ENCODE results near the gene PPP6R1.

The PPP6R1 gene

DNA sequence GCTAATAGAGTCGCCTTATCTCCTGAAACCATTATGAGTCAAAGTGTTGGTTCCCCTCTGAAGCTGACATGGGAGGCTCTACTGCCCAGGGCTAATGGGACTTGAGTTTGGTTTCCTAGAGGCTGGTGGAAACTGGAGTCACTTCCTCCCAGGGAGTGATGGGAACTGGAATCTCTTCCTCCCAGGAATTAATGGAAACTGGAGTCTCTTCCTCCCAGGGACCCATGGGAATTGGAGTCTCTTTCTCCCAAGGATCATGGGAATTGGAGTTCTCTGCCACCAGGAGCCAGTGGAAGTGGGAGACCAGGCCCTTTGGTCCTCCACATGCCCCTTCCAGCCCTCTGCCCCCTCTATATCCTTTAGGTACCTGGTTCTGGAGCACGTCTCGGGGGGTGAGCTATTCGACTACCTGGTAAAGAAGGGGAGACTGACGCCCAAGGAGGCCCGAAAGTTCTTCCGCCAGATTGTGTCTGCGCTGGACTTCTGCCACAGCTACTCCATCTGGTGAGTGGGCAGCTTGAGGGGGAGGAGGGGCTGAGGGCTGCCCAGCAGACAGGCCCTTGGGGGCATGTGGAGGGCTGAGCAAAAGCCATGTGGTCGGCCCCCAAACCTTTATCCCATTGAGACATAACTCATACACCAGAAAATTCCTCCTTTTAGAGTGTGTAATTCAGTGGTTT, 30.4 kb upstream of the PPP6R1 start:
- TF ChIP-seq ZNF274 (IDR thresholded peaks at IDR 0.05; ENCODE audit: low read depth, low read length): no peak
- H3K4me3 ChIP-seq (ENCODE audit: low read length): no peak overlapping the region

DNA sequence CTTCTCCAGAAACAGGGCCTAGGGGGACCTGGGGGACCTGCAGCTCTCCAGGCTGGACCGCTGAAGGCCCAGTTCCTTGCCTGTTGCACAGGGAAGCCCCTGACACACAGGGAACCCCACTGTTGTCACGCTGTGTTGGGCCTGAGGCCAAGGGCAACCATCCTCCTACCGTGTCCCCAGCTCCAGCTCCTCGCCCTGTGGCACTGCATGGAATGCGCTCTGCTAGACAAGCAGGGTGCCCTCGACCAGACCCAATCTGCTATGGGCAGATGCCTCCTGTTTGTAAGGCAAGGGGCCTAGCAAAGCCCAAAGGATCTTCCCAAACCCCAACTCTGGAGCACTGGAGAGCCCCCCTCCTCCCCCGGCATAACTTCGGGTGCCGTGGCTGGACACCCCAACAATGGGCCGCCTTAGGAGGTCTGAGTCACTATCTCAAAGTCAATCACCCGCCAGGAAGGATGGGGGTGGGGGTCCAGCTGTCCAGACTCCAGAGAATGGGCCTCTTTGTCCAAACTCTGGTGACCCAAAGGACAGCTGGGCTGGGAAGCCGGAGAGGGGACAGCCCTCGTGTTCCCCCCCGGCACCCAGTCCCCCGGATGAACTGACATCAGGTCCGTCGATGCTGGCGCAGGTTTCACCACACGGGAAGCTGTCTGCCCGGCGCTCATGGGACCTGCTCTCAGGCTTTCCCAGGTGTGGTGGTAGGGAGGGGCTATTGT, 28.7 kb upstream of the PPP6R1 start:
- TF ChIP-seq ZNF274 (IDR thresholded peaks at IDR 0.05; ENCODE audit: low read depth, low read length): no peak
- no peak overlapping the region for H3K4me3 ChIP-seq (ENCODE audit: low read length)

DNA sequence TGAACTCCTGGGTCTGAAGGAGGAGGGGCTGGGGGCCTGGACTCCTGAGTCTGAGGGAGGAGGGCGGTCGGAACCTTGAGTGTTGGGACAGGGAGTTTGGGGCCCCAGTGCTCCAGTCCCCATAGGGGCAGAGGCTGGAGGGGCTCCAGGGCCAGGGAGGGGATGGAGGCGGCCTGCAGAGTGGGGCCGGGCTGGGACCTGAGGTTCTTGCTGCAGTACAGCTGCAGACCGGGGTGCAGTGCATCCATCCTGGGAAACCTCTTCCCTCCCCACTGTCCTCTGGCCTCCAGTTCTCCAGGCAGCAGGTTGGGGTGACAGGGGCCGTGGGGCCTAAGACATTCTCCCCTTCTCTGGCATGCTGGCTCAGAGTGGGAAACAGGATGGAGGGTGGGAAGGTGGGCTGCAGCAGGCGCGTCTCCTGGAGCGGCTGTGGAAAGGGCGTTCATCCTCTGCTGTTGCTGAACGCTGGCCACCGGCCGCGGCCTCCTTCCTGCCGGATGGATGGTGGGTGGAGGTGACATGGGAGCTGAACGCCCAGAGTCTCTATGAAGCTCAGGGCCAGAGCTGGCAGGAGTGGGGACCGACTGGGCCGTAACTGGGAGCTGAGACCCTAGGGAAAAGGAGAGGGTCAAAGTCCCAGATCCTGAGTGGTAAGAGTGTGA, 26.5 kb upstream of the PPP6R1 start:
- TF ChIP-seq ZNF274 (IDR thresholded peaks at IDR 0.05; ENCODE audit: low read depth, low read length): no peak
- H3K4me3 ChIP-seq (ENCODE audit: low read length): no peak overlapping the region

DNA sequence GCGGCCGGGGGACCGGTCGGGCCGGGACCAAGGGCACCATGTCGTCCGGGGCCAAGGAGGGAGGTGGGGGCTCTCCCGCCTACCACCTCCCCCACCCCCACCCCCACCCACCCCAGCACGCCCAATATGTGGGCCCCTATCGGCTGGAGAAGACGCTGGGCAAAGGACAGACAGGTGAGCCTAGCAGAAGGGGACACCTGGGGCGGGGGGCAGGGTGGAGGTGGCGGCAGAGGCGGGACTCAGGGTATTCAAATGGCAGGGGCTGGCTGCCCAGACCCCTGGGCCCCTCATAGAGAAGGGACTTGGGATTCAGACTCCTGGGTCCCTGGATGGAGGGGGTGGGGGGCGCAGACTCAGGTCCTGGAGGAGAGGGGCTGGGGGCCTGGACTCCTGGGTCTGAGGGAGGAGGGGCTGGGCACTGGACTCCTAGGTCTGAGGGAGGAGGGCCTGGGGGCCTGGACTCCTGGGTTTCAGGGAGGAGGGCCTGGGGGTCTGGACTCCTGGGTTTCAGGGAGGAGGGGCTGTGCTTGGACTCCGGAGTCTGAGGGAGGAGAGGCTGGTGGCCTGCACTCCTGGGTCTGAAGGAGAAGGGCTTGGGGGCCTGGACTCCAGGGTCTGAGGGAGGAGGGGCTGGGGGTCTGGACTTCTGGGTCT, 25.7 kb upstream of the PPP6R1 start:
- H3K4me3 ChIP-seq (ENCODE audit: low read length): no peak overlapping the region; the same call in 1 of the 2 replicates

DNA sequence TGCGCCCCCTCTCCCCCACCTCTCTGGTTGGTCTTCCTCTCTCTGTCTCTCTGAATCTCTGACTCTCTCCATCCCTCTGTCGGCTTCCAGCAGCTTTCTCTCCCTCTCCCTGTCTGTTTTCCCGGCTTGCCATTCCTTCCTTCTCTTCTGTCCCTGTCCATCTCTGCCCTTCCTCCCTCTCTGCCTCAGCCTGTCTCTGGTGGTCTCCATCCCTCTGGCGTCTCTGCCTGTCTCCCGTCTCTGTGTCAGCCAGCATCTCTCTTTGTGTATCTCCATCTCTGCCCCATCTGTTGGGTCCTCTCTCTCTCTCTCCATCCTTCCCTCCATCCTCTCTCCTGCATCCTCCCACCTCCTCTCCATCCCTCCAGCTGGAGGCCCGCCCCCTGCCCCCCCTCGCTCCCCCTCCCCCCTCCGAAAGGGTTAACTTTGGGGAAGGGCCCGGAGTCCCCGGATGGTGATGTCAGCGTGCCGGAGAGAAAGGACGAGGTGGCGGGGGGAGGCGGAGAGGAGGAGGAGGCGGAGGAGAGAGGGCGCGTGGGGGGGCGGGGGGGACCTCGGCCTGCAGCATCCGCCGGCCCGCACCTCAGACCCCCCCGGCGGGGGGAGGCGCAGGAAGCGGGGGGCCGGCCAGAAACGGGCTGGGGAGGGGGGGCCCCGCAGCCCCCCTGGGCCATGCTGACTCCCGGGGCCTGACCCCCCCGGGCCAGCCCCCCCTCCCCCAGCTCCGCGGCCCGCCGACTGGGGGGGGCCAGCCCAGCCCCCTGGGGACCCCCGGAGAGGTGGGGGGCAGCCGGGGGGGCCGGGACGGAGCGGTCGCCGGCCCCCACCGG, 24.9 kb upstream of the PPP6R1 start, which contains the start of gene BRSK1:
Gene BRSK1, plus strand, starts transcription at position 450 of the 830 bp plus-strand sequence. CDS start 446 bp downstream, outside the sequence.
- TF ChIP-seq ZNF274 (IDR thresholded peaks at IDR 0.05; ENCODE audit: low read depth, low read length): no peak
- no peak within 1 kb of the TSS; the same call in 1 of the 2 replicates for H3K4me3 ChIP-seq (ENCODE audit: low read length)

More for the DNA sequence above, 25.7 kb upstream of the PPP6R1 start:
- TF ChIP-seq ZNF274 (IDR thresholded peaks at IDR 0.05; ENCODE audit: low read depth, low read length): no peak

DNA sequence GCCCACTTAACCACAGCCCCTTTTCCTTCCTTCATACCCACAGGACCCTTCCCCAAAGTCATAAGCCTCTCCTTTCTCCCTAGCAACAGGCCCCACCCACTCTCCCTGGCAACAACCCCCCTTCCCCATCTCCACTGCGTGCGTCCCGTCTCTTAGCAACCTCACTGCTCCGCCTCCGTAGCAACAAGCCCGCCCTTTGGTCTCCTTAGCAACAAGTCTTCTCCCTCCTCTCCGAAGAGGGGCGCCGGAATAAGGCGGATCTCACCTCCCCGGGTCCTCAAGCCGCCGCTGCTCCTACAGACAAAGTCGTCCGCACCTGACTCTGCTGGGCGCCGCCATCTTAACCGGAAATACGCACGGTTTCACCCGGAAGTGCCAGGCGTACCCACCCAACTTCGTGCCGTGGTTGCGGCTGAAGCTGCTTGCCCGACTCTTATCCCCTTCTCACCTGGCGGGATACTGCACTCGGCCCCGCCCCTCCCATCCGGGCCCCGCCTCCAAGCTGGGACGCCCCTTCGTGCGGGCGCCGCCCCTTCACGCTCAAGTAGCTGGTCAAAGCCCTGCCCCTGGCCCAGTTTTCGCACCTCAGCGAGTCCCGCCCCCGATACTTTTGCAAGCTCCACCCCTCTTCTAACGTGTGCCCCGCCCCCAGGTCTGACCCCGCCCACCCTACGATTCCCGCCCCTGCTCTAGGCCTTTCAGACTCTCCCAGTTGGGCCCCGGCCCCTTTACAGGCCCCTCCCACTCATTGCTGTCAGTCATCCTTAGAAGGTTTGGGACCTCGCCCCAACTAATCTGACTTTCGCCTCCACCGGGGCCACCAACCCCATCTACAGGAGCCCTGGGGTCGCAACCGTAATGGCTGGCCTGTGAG, 21.2 kb upstream of the PPP6R1 start, which contains the start of gene HSPBP1:
Gene HSPBP1, minus strand, starts transcription at position 341 of the 874 bp plus-strand sequence. CDS start 502 bp downstream, outside the sequence.
- H3K4me3 ChIP-seq (ENCODE audit: low read length): peak within 1 kb of the TSS; percentile 81
- TF ChIP-seq ZNF274 (IDR thresholded peaks at IDR 0.05; ENCODE audit: low read depth, low read length): no peak

DNA sequence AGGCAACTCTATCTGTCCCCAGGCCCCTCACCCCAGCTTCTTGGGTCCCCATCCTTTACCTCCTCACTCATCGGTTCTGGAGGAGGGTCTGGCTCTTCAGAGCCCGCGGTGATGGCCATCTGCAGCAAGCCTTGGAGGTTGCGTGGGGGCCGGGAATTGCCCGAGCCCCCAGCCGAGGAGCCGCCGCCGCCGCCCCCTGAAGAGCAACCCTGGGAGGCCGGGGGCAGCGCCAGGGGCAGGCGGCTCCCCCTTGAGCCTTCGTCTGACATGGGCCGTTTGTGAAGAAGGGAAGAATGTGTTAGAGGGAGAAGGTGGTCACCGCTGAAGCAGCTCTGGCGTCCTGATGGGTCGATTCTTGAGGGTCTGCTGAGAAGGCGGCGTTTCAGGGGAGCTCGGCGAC, 20.5 kb upstream of the PPP6R1 start:
- H3K4me3 ChIP-seq (ENCODE audit: low read length): peak overlapping the region; percentile 81
- TF ChIP-seq ZNF274 (IDR thresholded peaks at IDR 0.05; ENCODE audit: low read depth, low read length): no peak

DNA sequence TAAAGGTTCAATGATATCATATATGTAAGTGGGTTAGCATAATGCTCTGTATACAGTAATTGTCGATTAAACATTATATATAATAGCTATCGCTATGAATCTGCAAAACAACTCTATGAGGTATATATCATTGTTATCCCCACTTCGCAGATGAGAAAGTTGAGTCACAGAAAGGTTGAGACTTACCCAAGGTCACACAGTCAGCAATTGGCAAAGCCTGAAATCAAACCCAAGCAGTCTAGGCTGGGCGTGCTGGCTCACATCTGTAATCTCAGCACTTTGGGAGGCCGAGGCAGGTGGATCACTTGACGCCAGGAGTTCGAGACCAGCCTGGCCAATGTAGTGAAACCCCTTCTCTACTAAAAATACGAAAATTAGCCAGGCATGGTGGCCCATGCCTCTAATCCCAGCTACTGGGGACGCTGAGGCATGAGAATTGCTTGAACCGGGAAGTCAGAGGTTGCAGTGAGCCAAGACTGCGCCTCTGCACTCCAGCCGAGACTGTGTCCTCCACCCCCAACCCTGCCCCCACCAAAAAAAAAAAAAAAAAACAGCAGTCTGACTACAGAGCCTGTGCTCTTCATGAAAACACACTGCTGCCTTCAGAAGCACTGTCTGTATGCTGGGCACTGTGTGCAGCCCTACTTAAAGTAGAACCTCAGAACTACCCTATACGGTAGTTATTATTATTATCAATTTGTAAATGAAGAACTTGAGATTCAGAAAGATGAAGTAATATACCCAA, 19.7 kb upstream of the PPP6R1 start:
- TF ChIP-seq ZNF274 (IDR thresholded peaks at IDR 0.05; ENCODE audit: low read depth, low read length): no peak
- H3K4me3 ChIP-seq (ENCODE audit: low read length): no peak overlapping the region

DNA sequence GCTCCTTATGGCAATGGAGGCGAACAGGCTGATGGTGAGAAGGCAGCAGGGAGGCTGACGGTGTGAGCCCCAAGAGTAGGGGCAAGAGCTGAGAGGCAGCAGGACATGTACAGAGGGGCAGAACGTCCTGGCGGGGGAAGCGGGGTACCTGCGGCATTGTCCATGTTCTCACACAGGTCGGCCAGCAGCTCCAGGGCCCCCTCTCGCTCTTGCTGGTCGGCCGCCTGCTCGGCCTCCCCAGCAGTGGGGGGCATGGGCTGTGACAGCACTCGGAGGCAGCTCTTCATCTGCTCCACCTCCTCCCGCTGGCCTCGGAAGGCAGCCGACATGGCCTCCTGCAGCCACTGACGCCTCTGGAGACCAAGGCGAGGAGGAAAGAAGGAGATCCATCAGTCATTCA, 18.7 kb upstream of the PPP6R1 start:
- H3K4me3 ChIP-seq (ENCODE audit: low read length): no peak overlapping the region
- no peak for TF ChIP-seq ZNF274 (IDR thresholded peaks at IDR 0.05; ENCODE audit: low read depth, low read length)

DNA sequence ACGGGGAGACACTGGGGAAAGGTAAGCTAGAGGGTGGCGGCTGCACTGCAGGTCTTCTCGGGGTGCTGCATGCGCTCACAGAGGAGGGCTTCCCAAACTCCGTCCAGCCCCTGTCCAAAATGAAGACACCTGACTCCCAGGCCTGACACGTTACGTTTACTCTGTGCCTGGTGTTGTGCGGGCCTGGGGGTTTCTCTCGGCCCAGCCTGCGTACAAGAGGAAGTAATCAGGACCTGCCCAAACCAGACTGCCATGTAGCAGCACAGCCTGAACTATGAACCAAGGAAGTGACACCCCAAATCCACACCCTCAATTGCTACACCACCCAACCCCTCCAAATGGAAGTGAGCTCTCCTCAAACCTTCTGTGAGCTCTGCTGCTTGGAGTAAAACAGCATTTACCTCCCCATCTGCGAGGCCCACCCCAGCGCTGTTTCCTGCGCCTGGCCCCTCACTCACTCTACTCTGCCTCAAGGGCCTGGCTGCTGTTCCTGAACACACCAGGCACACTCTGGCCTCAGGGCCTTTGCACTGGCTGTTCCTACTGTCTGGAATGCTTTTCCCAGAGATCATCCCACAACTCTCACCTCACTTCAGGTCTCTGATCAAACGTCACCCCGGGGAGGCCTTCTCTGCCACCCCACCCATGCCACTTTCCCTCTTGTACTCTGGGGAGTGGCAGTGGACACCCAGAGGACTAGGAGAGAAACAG, 18.1 kb upstream of the PPP6R1 start:
- no peak for TF ChIP-seq ZNF274 (IDR thresholded peaks at IDR 0.05; ENCODE audit: low read depth, low read length)
- H3K4me3 ChIP-seq (ENCODE audit: low read length): peak overlapping the region; percentile 6; the same call in 1 of the 2 replicates

All from GM08714 (cell line).